ENCODE measurements around the gene DIS3.
"Not testable (repeated sequence)": the region's sequence is repeated elsewhere in the genome, so short reads cannot be mapped to it uniquely, and the experiment has no call there.

DNA sequence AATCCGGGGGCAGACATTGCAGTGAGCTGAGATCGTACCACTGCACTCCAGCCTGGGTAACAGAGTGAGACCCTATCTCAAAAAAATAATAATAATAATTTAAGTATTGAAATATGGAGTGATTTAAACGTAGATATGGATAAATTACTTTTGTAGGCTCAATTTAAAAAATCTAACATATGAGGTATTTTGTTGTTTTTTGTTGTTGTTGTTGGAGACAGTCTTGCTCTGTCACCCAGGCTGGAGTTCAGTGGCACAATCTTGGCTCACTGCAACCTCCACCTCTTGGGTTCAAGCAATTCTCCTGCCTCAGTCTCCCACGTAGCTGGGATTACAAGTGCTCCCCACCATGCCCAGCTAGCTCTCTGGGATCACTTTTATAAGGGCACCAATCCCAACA, 3.0 kb upstream of the DIS3 start:
- TF ChIP-seq ZNF8 (CRISPR knock-in tag; IDR thresholded peaks at IDR 0.05); ZNF565 (CRISPR knock-in tag; conservative IDR thresholded peaks at IDR 0.05; ENCODE audit: low read depth); OSR1 (CRISPR knock-in tag; IDR thresholded peaks at IDR 0.05); ZNF70 (CRISPR knock-in tag; IDR thresholded peaks at IDR 0.05); PATZ1 (CRISPR knock-in tag; IDR thresholded peaks at IDR 0.05; ENCODE audit: borderline replicate concordance); ZFP30 (CRISPR knock-in tag; IDR thresholded peaks at IDR 0.05); BACH2 (CRISPR knock-in tag; IDR thresholded peaks at IDR 0.05; ENCODE audit: borderline replicate concordance); RARB (CRISPR knock-in tag; IDR thresholded peaks at IDR 0.05); CSRNP3 (CRISPR knock-in tag; IDR thresholded peaks at IDR 0.05); SNAI2 (CRISPR knock-in tag; IDR thresholded peaks at IDR 0.05); GLIS3 (CRISPR knock-in tag; IDR thresholded peaks at IDR 0.05); ARNTL (CRISPR knock-in tag; IDR thresholded peaks at IDR 0.05; ENCODE audit: borderline replicate concordance, low read depth): not testable (repeated sequence)
- TF ChIP-seq, protein P1, sequence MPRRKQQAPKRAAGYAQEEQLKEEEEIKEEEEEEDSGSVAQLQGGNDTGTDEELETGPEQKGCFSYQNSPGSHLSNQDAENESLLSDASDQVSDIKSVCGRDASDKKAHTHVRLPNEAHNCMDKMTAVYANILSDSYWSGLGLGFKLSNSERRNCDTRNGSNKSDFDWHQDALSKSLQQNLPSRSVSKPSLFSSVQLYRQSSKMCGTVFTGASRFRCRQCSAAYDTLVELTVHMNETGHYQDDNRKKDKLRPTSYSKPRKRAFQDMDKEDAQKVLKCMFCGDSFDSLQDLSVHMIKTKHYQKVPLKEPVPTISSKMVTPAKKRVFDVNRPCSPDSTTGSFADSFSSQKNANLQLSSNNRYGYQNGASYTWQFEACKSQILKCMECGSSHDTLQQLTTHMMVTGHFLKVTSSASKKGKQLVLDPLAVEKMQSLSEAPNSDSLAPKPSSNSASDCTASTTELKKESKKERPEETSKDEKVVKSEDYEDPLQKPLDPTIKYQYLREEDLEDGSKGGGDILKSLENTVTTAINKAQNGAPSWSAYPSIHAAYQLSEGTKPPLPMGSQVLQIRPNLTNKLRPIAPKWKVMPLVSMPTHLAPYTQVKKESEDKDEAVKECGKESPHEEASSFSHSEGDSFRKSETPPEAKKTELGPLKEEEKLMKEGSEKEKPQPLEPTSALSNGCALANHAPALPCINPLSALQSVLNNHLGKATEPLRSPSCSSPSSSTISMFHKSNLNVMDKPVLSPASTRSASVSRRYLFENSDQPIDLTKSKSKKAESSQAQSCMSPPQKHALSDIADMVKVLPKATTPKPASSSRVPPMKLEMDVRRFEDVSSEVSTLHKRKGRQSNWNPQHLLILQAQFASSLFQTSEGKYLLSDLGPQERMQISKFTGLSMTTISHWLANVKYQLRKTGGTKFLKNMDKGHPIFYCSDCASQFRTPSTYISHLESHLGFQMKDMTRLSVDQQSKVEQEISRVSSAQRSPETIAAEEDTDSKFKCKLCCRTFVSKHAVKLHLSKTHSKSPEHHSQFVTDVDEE (CRISPR knock-in tag; IDR thresholded peaks at IDR 0.05): not testable (repeated sequence)
- TF ChIP-seq, protein P2, sequence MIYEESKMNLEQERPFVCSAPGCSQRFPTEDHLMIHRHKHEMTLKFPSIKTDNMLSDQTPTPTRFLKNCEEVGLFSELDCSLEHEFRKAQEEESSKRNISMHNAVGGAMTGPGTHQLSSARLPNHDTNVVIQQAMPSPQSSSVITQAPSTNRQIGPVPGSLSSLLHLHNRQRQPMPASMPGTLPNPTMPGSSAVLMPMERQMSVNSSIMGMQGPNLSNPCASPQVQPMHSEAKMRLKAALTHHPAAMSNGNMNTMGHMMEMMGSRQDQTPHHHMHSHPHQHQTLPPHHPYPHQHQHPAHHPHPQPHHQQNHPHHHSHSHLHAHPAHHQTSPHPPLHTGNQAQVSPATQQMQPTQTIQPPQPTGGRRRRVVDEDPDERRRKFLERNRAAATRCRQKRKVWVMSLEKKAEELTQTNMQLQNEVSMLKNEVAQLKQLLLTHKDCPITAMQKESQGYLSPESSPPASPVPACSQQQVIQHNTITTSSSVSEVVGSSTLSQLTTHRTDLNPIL (CRISPR knock-in tag; IDR thresholded peaks at IDR 0.05; ENCODE audit: low read depth): not testable (repeated sequence)

Measured in SK-N-SH treated with all-trans-retinoic acid at 6 μM for 48 hours (cell line).